ENCODE measurements around the gene TSGA10.
"Not testable (repeated sequence)": the region's sequence is repeated elsewhere in the genome, so short reads cannot be mapped to it uniquely, and the experiment has no call there.

TSGA10 gene

GRCh38 chr2:99031481-99031880 is 123.3 kb downstream of the TSGA10 start:
- H3K27me3 ChIP-seq (ENCODE audit: control insufficient read depth in 5 of 5, insufficient read depth in 4 of 5, low read length in 5 of 5): no peaks in the 10 kb centered on the region
- H3K27ac ChIP-seq (ENCODE audit: low read depth, low read length): no peak overlapping the region
- H3K9ac ChIP-seq (ENCODE audit: low read length in 5 of 5): no peak overlapping the region
- H3K9me3 ChIP-seq (ENCODE audit: control insufficient read depth in 5 of 5, low read length in 5 of 5): no peaks in the 10 kb centered on the region
- H3K4me3 ChIP-seq (ENCODE audit: low read depth in 1 of 5, low read length in 5 of 5): no peak overlapping the region
- peaks cover 0 to 4% (median 0%) of the 10 kb centered on the region in 5 donors for H3K36me3 ChIP-seq (ENCODE audit: control insufficient read depth in 5 of 5, insufficient read depth in 5 of 5, low read length in 5 of 5)
- H3K4me1 ChIP-seq (ENCODE audit: control insufficient read depth in 5 of 5, insufficient read depth in 5 of 5, low read length in 5 of 5): no peaks in the 10 kb centered on the region

- no peak overlapping the region for H3K9ac ChIP-seq (ENCODE audit: low read length in 5 of 5)
- no peaks in the 10 kb centered on the region for H3K9me3 ChIP-seq (ENCODE audit: control insufficient read depth in 5 of 5, low read length in 5 of 5)
- peaks cover 0 to 11% (median 0%) of the 10 kb centered on the region in 5 donors for H3K36me3 ChIP-seq (ENCODE audit: control insufficient read depth in 5 of 5, insufficient read depth in 5 of 5, low read length in 5 of 5)
- no peak overlapping the region for H3K27ac ChIP-seq (ENCODE audit: low read depth, low read length)
- H3K4me3 ChIP-seq (ENCODE audit: low read depth in 1 of 5, low read length in 5 of 5): no peak overlapping the region
- no peaks in the 10 kb centered on the region for H3K27me3 ChIP-seq (ENCODE audit: control insufficient read depth in 5 of 5, insufficient read depth in 4 of 5, low read length in 5 of 5)
- H3K4me1 ChIP-seq (ENCODE audit: control insufficient read depth in 5 of 5, insufficient read depth in 5 of 5, low read length in 5 of 5): no peaks in the 10 kb centered on the region
Measured at GRCh38 chr2:99028558-99028957, 126.2 kb downstream of the TSGA10 start.

GRCh38 chr2:99027856-99028255 is 126.9 kb downstream of the TSGA10 start:
- Histone ChIP-seq H3K36me3 (ENCODE audit: control insufficient read depth in 5 of 5, insufficient read depth in 5 of 5, low read length in 5 of 5) (peaks cover 0 to 11% (median 0%) of the 10 kb centered on the region in 5 donors), H3K4me3 (ENCODE audit: low read depth in 1 of 5, low read length in 5 of 5) (no peak overlapping the region), H3K9ac (ENCODE audit: low read length in 5 of 5) (no peak overlapping the region), H3K4me1 (ENCODE audit: control insufficient read depth in 5 of 5, insufficient read depth in 5 of 5, low read length in 5 of 5) (no peaks in the 10 kb centered on the region), H3K9me3 (ENCODE audit: control insufficient read depth in 5 of 5, low read length in 5 of 5) (no peaks in the 10 kb centered on the region), H3K27me3 (ENCODE audit: control insufficient read depth in 5 of 5, insufficient read depth in 4 of 5, low read length in 5 of 5) (no peaks in the 10 kb centered on the region), H3K27ac (ENCODE audit: low read depth, low read length) (no peak overlapping the region)

GRCh38 chr2:99000708-99001107 is 154.0 kb downstream of the TSGA10 start:
- no peak overlapping the region for H3K4me3 ChIP-seq (ENCODE audit: low read depth in 1 of 5, low read length in 5 of 5)
- peaks cover 0 to 6% (median 0%) of the 10 kb centered on the region in 5 donors for H3K9me3 ChIP-seq (ENCODE audit: control insufficient read depth in 5 of 5, low read length in 5 of 5)

GRCh38 chr2:98988695-98989094 is 166.0 kb downstream of the TSGA10 start:
- H3K27ac ChIP-seq (ENCODE audit: low read depth, low read length); H3K9me3 ChIP-seq (ENCODE audit: control insufficient read depth in 5 of 5, low read length in 5 of 5); H3K27me3 ChIP-seq (ENCODE audit: control insufficient read depth in 5 of 5, insufficient read depth in 4 of 5, low read length in 5 of 5); H3K4me1 ChIP-seq (ENCODE audit: control insufficient read depth in 5 of 5, insufficient read depth in 5 of 5, low read length in 5 of 5); H3K9ac ChIP-seq (ENCODE audit: low read length in 5 of 5); H3K36me3 ChIP-seq (ENCODE audit: control insufficient read depth in 5 of 5, insufficient read depth in 5 of 5, low read length in 5 of 5); H3K4me3 ChIP-seq (ENCODE audit: low read depth in 1 of 5, low read length in 5 of 5): not testable (repeated sequence)

More at GRCh38 chr2:99000708-99001107, 154.0 kb downstream of the TSGA10 start:
- H3K36me3 ChIP-seq (ENCODE audit: control insufficient read depth in 5 of 5, insufficient read depth in 5 of 5, low read length in 5 of 5): no peaks in the 10 kb centered on the region
- no peaks in the 10 kb centered on the region for H3K4me1 ChIP-seq (ENCODE audit: control insufficient read depth in 5 of 5, insufficient read depth in 5 of 5, low read length in 5 of 5)
- H3K9ac ChIP-seq (ENCODE audit: low read length in 5 of 5): no peak overlapping the region
- no peak overlapping the region for H3K27ac ChIP-seq (ENCODE audit: low read depth, low read length)
- no peaks in the 10 kb centered on the region for H3K27me3 ChIP-seq (ENCODE audit: control insufficient read depth in 5 of 5, insufficient read depth in 4 of 5, low read length in 5 of 5)

- Histone ChIP-seq H3K9me3 (ENCODE audit: control insufficient read depth in 5 of 5, low read length in 5 of 5) (no peaks in the 10 kb centered on the region), H3K27ac (ENCODE audit: low read depth, low read length) (no peak overlapping the region), H3K4me1 (ENCODE audit: control insufficient read depth in 5 of 5, insufficient read depth in 5 of 5, low read length in 5 of 5) (no peaks in the 10 kb centered on the region), H3K9ac (ENCODE audit: low read length in 5 of 5) (no peak overlapping the region), H3K4me3 (ENCODE audit: low read depth in 1 of 5, low read length in 5 of 5) (no peak overlapping the region), H3K27me3 (ENCODE audit: control insufficient read depth in 5 of 5, insufficient read depth in 4 of 5, low read length in 5 of 5) (no peaks in the 10 kb centered on the region), H3K36me3 (ENCODE audit: control insufficient read depth in 5 of 5, insufficient read depth in 5 of 5, low read length in 5 of 5) (no peaks in the 10 kb centered on the region)
Measured at GRCh38 chr2:98985905-98986666, 168.7 kb downstream of the TSGA10 start.

- peaks cover 0 to 7% (median 5%) of the 10 kb centered on the region in 5 donors for H3K9me3 ChIP-seq (ENCODE audit: control insufficient read depth in 5 of 5, low read length in 5 of 5)
- H3K9ac ChIP-seq (ENCODE audit: low read length in 5 of 5): no peak overlapping the region
- H3K4me1 ChIP-seq (ENCODE audit: control insufficient read depth in 5 of 5, insufficient read depth in 5 of 5, low read length in 5 of 5): no peaks in the 10 kb centered on the region
- no peaks in the 10 kb centered on the region for H3K27me3 ChIP-seq (ENCODE audit: control insufficient read depth in 5 of 5, insufficient read depth in 4 of 5, low read length in 5 of 5)
- no peaks in the 10 kb centered on the region for H3K36me3 ChIP-seq (ENCODE audit: control insufficient read depth in 5 of 5, insufficient read depth in 5 of 5, low read length in 5 of 5)
- H3K4me3 ChIP-seq (ENCODE audit: low read depth in 1 of 5, low read length in 5 of 5): no peak overlapping the region
- H3K27ac ChIP-seq (ENCODE audit: low read depth, low read length): no peak overlapping the region
Measured at GRCh38 chr2:98975611-98976010, 179.1 kb downstream of the TSGA10 start.

- H3K4me1 ChIP-seq (ENCODE audit: control insufficient read depth in 5 of 5, insufficient read depth in 5 of 5, low read length in 5 of 5): no peaks in the 10 kb centered on the region
- H3K36me3 ChIP-seq (ENCODE audit: control insufficient read depth in 5 of 5, insufficient read depth in 5 of 5, low read length in 5 of 5): no peaks in the 10 kb centered on the region
- no peak overlapping the region for H3K27ac ChIP-seq (ENCODE audit: low read depth, low read length)
- no peaks in the 10 kb centered on the region for H3K27me3 ChIP-seq (ENCODE audit: control insufficient read depth in 5 of 5, insufficient read depth in 4 of 5, low read length in 5 of 5)
- no peak overlapping the region for H3K4me3 ChIP-seq (ENCODE audit: low read depth in 1 of 5, low read length in 5 of 5)
- peaks cover 0 to 17% (median 6%) of the 10 kb centered on the region in 5 donors for H3K9me3 ChIP-seq (ENCODE audit: control insufficient read depth in 5 of 5, low read length in 5 of 5)
- no peak overlapping the region for H3K9ac ChIP-seq (ENCODE audit: low read length in 5 of 5)
Measured at GRCh38 chr2:98972582-98973167, 182.1 kb downstream of the TSGA10 start.

- Histone ChIP-seq H3K9me3 (ENCODE audit: control insufficient read depth in 5 of 5, low read length in 5 of 5) (peaks cover 0 to 18% (median 4%) of the 10 kb centered on the region in 5 donors), H3K4me1 (ENCODE audit: control insufficient read depth in 5 of 5, insufficient read depth in 5 of 5, low read length in 5 of 5) (peaks cover 0 to 6% (median 0%) of the 10 kb centered on the region in 5 donors), H3K27ac (ENCODE audit: low read depth, low read length) (no peak overlapping the region), H3K9ac (ENCODE audit: low read length in 5 of 5) (no peak overlapping the region), H3K27me3 (ENCODE audit: control insufficient read depth in 5 of 5, insufficient read depth in 4 of 5, low read length in 5 of 5) (no peaks in the 10 kb centered on the region), H3K36me3 (ENCODE audit: control insufficient read depth in 5 of 5, insufficient read depth in 5 of 5, low read length in 5 of 5) (no peaks in the 10 kb centered on the region), H3K4me3 (ENCODE audit: low read depth in 1 of 5, low read length in 5 of 5) (no peak overlapping the region)
Measured at GRCh38 chr2:98959810-98960507, 194.8 kb downstream of the TSGA10 start.

- H3K36me3 ChIP-seq (ENCODE audit: control insufficient read depth in 5 of 5, insufficient read depth in 5 of 5, low read length in 5 of 5): no peaks in the 10 kb centered on the region
- no peak overlapping the region for H3K9ac ChIP-seq (ENCODE audit: low read length in 5 of 5)
- no peak overlapping the region for H3K4me3 ChIP-seq (ENCODE audit: low read depth in 1 of 5, low read length in 5 of 5)
- no peaks in the 10 kb centered on the region for H3K9me3 ChIP-seq (ENCODE audit: control insufficient read depth in 5 of 5, low read length in 5 of 5)
- no peaks in the 10 kb centered on the region for H3K27me3 ChIP-seq (ENCODE audit: control insufficient read depth in 5 of 5, insufficient read depth in 4 of 5, low read length in 5 of 5)
- no peaks in the 10 kb centered on the region for H3K4me1 ChIP-seq (ENCODE audit: control insufficient read depth in 5 of 5, insufficient read depth in 5 of 5, low read length in 5 of 5)
- H3K27ac ChIP-seq (ENCODE audit: low read depth, low read length): no peak overlapping the region
Measured at GRCh38 chr2:98952966-98953365, 201.8 kb downstream of the TSGA10 start.
